ENCODE measurements around the gene FOXP4.

FOXP4 gene

DNA sequence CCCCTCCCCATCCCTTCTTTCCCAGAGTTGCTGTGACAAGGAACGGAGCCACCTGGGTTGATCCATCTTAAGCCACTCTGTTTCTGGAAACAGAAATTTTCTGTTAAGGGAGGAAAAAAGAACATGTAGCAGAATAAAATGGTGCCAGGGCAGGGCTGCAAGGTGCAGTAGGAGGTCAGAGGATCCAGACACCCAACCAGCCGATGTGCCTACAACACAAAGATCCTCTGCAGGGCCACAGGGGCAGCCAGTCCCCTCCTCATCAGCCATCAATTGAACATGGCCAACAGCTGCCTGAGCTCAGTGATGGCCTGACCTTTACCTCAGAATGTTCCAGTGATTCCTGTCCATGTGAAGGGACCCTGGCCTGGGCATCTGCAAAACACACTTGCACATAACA lies 103.9 kb downstream of the FOXP4 start:
- no peak for DNase-seq

DNA sequence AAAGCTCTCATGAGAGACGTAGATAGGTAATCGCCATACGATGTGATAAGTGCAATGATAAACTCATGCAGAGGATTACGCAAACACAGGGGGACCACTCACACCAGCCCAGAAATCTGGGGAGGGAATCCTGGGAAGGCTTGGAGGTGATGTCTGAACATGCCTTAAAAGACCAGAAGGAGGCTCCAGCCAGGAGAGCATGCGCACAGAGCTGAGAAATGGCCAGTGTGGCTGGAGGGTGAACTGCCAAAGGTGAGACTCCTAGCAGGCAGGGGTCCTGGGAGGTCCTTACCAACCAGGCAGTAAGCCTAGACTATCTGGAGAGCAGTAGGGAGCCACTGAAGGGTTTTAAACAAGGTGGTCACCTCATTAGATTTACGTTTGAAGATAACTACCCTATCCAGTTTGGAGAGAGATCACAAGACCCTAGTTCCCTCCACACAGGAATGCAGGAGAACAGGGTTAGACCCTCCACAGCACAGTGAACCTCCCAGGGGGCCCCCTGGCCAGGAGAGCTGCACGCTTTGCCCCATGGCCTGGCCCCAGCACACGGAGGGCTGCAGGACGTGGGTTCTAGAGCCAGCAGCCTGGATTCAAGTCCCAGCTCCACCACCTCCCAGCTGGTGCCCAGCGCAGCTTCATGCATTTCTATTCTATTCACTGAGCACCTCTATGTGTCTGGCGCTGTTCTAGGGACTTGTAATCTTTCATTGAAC lies 105.2 kb downstream of the FOXP4 start:
- DNase-seq: no peak
